Spinal cord (tissue), 10 donors: ENCODE data around the gene OR6C6. TPM values are rescaled to one million over a fixed set of nuclear protein-coding genes. Genes with fewer than 3 reads are reported as not detected.
A peak's percentile ranks its signal among the peaks of the same experiment; 100 is the strongest.
"Not testable (repeated sequence)": the region's sequence is repeated elsewhere in the genome, so short reads cannot be mapped to it uniquely, and the experiment has no call there.

ENCODE experiments used
- DNase-seq, 6 donors: peaks; one replicate each; pipeline versions ENCODE4 v3.0.0 to v3.0.0-alpha.2; 2013 to 2015; ENCODE audit warnings: low spot score in 6 of 6, low read depth in 4 of 6
- H3K27ac ChIP-seq: one replicate; pipeline ENCODE4 v1.5.1; 2013; ENCODE audit warnings: low read depth, low read length, control low read depth
- H3K27me3 ChIP-seq: one replicate; pipeline ENCODE4 v1.6.1; 2013; ENCODE audit warnings: low read length; ENCODE audit not compliant: control insufficient read depth, insufficient read depth
- H3K36me3 ChIP-seq: one replicate; pipeline ENCODE4 v1.6.1; 2013; ENCODE audit warnings: low read length; ENCODE audit not compliant: control insufficient read depth, insufficient read depth
- H3K4me1 ChIP-seq: one replicate; pipeline ENCODE4 v1.6.1; 2013; ENCODE audit warnings: low read length; ENCODE audit not compliant: control insufficient read depth, insufficient read depth
- H3K4me3 ChIP-seq: one replicate; pipeline ENCODE4 v1.5.1; 2013; ENCODE audit warnings: low read depth, low read length, control low read depth
- H3K9me3 ChIP-seq: one replicate; pipeline ENCODE4 v1.6.1; 2013; ENCODE audit warnings: low read length; ENCODE audit not compliant: control insufficient read depth, insufficient read depth
- WGBS: methylation state at CpG from one replicate; pipeline ENCODE4 v1.1.5; 2013; ENCODE audit warnings: missing lambda C conversion rate; ENCODE audit not compliant: insufficient coverage; 5-methylcytosine and 5-hydroxymethylcytosine counted together
- long read RNA-seq, 4 donors: transcript quantifications; one replicate each; lab custom pipeline, GENCODE V29; 2026
- polyA plus RNA-seq, 2 donors: library from polyadenylated mRNA; unstranded; fragments of 120-200 nt; gene quantifications; one replicate each; pipeline ENCODE4 v1.2.1, GENCODE V29; 2013; ENCODE audit not compliant: insufficient read length in 2 of 2
- total RNA-seq, 2 donors: library from RNA; depleted of rRNA in 1 of 2; stranded (reverse); fragments of 120-200 nt in 1 of 2; fragments of >200 nt in 1 of 2; gene quantifications; one replicate each; pipeline versions ENCODE4 v1.2.3 to v1.2.4, GENCODE V29; 2013 to 2014
- donor health status: healthy.

OR6C6 gene
- total RNA-seq, result not detected
- polyA plus RNA-seq, result under 1 TPM in 1 of 2 donors, not detected in 1; 0.17 TPM
- long read RNA-seq, donor 1, result 0 reads
- long read RNA-seq, donor 2, result 0 reads
- long read RNA-seq, donor 3, result 0 reads
- long read RNA-seq, donor 4, result 0 reads

DNA sequence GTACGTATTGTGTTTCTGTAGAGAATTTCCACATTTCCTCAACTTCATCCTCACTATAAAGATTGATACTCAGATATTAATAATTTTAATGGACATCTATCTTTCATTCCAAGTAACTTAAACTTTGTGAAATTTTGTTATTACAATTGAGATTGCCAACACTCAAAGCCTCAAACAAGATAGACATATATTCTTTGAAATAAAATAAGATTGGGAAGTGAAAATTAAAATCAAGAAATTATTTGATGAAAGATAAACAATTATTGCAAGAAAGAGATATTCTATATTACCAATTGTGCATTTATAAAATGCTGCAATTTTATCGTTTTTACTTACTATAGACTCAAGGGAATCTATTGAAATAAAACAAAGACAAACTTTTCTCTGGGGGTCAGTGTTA, at the start of gene OR6C6:
TSS of gene OR6C6 (minus strand) at position 101 of the 400 bp plus-strand sequence. CDS start 1,337 bp downstream, outside the sequence.
- H3K9me3 ChIP-seq, result no peaks in the 10 kb centered on the region
- no peaks in the 10 kb centered on the region for H3K4me1 ChIP-seq
- WGBS, result no CpG with 5 or more reads among the region's 2 CpGs
- DNase-seq, result peak in 1 of 6 donors; percentile 7
- no peaks in the 10 kb centered on the region for H3K36me3 ChIP-seq
- H3K27me3 ChIP-seq, result no peaks in the 10 kb centered on the region
- H3K4me3 ChIP-seq, result no peak within 1 kb of the TSS
- H3K27ac ChIP-seq, result no peak within 1 kb of the TSS

DNA sequence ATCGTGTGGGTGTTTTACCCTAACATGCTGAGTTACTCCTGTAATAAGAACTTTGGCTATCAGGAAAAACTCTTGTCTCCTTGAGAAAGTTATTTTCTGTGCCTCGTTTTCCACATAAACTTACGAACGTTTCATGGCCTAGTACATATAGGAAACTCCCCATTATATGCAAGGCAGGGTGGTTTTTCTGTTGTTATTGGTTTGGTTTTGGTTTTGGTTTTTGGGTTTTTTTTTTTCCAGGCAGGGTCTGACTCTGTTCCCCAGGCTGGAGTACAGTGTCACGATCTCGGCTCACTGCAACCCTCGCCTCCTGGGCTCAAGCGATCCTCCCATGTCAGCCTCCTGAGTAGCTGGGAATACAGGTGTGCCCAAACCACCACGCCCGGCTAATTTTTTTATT, 39.6 kb upstream of the OR6C6 start:
- H3K36me3 ChIP-seq, result no peaks in the 10 kb centered on the region
- 94% methylated on average over 7 of the region's 10 CpGs for WGBS
- no peak overlapping the region for H3K4me3 ChIP-seq
- no peaks in the 10 kb centered on the region for H3K4me1 ChIP-seq
- no peak overlapping the region for H3K27ac ChIP-seq
- no peak for DNase-seq
- no peaks in the 10 kb centered on the region for H3K9me3 ChIP-seq
- H3K27me3 ChIP-seq, result no peaks in the 10 kb centered on the region

DNA sequence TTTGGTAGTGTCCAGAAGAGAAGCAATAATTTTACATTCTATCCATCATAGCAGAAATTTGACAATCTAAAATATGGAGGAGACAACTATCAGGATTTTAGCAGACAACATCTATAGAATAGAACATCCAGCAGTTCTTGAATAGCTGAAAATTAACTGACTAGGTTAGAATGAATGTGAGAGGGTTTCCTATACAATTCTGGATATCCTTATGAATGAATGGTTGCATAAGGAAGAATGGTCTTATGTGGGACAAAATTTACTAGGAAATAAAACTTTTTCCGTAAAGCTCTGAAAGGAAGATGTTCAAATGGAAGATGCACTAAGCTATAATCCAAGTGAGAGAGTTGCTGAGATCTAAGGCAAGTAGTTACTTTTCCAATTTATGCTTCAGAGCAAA, 34.1 kb upstream of the OR6C6 start, which contains the start of gene OR6C3:
TSS of gene OR6C3 (plus strand) at position 301 of the 400 bp plus-strand sequence. CDS start 955 bp downstream, outside the sequence.
- no peak for DNase-seq
- no CpG with 5 or more reads among the region's 1 CpG for WGBS

DNA sequence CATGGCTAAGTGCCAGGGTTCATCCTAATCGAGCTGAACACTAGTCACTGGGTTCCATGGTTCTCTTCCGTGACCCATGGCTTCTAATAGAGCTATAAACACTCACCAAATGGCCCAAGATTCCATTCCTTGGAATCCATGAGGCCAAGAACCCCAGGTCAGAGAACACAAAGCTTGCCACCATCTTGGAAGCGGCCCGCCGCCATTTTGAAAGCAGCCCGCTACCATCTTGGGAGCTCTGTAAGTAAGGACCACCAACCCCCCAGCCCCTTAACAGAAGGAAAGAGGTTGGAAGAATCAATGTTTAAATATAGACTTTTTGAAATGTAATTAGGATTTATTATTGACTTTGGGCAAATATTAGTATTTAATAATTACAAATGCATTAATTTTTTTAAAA, 29.4 kb upstream of the OR6C6 start:
- H3K36me3 ChIP-seq, H3K9me3 ChIP-seq, H3K27ac ChIP-seq, H3K4me1 ChIP-seq, DNase-seq, H3K4me3 ChIP-seq, H3K27me3 ChIP-seq: not testable (repeated sequence)
- 83% methylated on average over 2 of the region's 6 CpGs for WGBS

More for the DNA sequence above, 34.1 kb upstream of the OR6C6 start, which contains the start of gene OR6C3:
- H3K4me3 ChIP-seq, result no peak within 1 kb of the TSS
- no peaks in the 10 kb centered on the region for H3K36me3 ChIP-seq
- no peak within 1 kb of the TSS for H3K27ac ChIP-seq
- no peaks in the 10 kb centered on the region for H3K27me3 ChIP-seq
- H3K4me1 ChIP-seq, result no peaks in the 10 kb centered on the region
- no peaks in the 10 kb centered on the region for H3K9me3 ChIP-seq

DNA sequence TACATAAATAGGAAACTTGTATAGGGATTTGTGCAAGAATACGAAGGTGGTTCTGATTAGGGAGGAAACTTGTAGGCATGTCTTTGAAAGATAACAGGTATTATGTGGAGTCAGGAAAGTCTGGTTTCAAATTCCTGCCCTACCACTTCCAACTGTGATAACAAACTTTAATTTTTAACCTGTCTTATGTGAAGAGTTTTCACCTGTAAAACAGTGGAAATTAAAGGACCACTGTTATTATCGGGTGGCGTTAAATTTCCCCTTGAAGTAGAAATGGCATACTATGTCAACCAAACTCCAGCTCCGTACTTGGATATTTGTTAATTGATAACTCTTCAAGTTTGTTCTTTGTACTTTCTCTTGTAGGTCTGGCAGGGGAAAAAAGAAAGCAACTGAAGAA, 23.8 kb upstream of the OR6C6 start:
- H3K36me3 ChIP-seq, result no peaks in the 10 kb centered on the region
- H3K4me1 ChIP-seq, result no peaks in the 10 kb centered on the region
- no peak overlapping the region for H3K27ac ChIP-seq
- no CpG with 5 or more reads among the region's 4 CpGs for WGBS
- H3K27me3 ChIP-seq, result no peaks in the 10 kb centered on the region
- DNase-seq, result no peak
- no peak overlapping the region for H3K4me3 ChIP-seq
- H3K9me3 ChIP-seq, result no peaks in the 10 kb centered on the region

DNA sequence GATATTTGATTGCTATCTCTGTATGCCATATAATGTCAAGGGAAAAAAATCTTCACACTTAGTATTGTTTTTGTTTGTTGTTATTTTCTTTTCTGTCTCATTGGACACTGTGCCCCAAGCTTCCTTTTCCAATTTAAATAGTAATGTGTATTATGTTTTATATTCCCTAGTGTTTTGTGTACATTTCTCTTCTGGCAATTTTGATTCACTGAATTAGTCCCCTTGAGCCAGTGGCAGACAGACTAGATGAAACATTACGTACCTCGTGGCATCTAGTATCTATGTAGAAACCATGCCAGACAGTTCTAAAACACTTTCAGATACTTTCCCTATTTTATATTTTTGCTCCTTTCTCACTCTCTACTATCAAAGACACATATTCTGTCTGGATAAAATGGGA, 17.7 kb upstream of the OR6C6 start, which contains the start of gene OR6C1:
TSS of gene OR6C1 (plus strand) at position 301 of the 400 bp plus-strand sequence. CDS start 6,257 bp downstream, outside the sequence.
- H3K27me3 ChIP-seq, result no peaks in the 10 kb centered on the region
- no peaks in the 10 kb centered on the region for H3K9me3 ChIP-seq
- no peaks in the 10 kb centered on the region for H3K4me1 ChIP-seq
- DNase-seq, result no peak
- H3K27ac ChIP-seq, result no peak within 1 kb of the TSS
- no CpG with 5 or more reads among the region's 2 CpGs for WGBS
- no peaks in the 10 kb centered on the region for H3K36me3 ChIP-seq
- no peak within 1 kb of the TSS for H3K4me3 ChIP-seq

DNA sequence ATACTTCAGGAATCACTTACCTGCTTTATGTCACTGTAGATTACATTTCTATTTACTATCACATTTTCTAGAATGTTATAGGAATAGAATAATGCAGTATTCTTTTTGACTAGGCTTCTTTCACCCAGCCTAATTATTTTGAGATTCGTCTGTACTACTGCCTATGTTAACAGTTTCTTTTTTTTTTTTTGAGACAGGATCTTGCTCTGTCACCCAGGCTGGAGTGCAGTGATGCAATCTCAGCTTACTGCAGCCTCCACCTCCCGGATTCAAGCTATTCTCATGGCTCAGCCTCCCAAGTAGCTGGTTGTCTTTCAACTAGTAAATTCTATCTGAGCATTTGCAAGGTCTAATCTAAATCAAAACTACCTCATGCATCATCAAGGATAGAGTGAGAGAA, 6.4 kb downstream of the OR6C6 start:
- Histone ChIP-seq H3K27me3 (no peaks in the 10 kb centered on the region), H3K9me3 (no peaks in the 10 kb centered on the region), H3K4me1 (no peaks in the 10 kb centered on the region), H3K4me3 (no peak overlapping the region), H3K36me3 (no peaks in the 10 kb centered on the region), H3K27ac (no peak overlapping the region)
- WGBS, result no CpG with 5 or more reads among the region's 2 CpGs
- no peak for DNase-seq

DNA sequence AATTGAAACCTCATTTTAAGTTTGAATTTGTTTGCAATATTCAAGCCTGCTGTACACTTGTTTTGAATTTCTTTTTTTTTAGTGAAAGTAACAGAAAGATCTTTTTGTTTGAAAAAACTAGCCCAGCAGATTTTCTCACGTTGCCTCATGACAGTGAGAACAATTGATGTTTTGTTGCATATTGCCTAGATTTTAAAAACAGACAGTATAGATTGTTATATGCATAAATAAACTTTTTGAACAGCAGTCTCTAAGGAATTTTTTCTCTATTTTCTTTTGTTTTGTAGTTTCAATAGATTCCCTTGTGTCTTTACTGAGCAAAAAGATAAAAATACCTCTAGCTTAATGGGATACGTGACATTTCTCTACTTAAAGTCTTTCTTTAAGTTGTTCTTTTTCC, 15.4 kb downstream of the OR6C6 start:
- no CpG with 5 or more reads among the region's 2 CpGs for WGBS
- no peaks in the 10 kb centered on the region for H3K27me3 ChIP-seq
- no peaks in the 10 kb centered on the region for H3K36me3 ChIP-seq
- H3K9me3 ChIP-seq, result no peaks in the 10 kb centered on the region
- no peak overlapping the region for H3K4me3 ChIP-seq
- DNase-seq, result peak in 1 of 6 donors; percentile 17
- H3K4me1 ChIP-seq, result no peaks in the 10 kb centered on the region
- no peak overlapping the region for H3K27ac ChIP-seq

DNA sequence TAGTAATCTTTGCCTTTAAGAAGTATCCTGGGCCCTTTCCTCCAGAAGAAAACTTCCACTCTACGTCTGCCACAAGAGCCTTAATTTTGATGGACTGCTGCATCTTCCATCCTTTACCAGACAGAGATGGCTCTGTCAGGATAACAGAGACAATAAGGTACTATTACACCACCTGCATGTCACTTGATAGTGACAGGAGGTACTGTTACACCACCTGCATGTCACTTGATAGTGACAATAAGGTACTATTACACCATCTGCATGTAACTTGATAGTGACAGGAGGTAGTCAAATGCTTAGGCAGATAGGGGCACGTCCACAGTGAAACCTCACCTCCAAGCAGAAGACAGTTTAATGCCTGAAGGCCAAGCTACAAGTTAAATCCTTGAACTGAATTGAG, 38.1 kb downstream of the OR6C6 start:
- H3K9me3 ChIP-seq, result no peaks in the 10 kb centered on the region
- H3K27me3 ChIP-seq, result no peaks in the 10 kb centered on the region
- no peaks in the 10 kb centered on the region for H3K36me3 ChIP-seq
- no peaks in the 10 kb centered on the region for H3K4me1 ChIP-seq
- H3K4me3 ChIP-seq, result no peak overlapping the region
- H3K27ac ChIP-seq, result no peak overlapping the region
- 80% methylated on average over 1 of the region's 2 CpGs for WGBS
- DNase-seq, result no peak

DNA sequence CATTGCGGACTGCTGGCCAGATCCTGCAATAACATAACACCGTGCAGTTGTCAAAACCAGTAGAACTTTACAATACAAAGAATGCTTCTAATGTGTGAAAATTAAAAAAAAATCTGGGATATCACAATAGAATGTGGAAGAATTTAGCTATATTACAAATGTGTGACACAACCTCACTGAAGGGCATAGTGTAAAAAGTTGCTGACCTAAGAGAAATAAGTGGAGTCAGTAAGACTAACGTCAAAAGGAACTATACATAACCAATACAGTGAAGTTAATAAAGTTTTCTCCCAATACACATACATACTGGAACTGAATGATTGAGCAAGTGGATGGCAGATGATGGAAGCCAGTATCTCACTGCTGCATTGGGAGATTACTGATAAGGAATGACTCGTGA, 39.5 kb downstream of the OR6C6 start:
- Histone ChIP-seq H3K9me3 (no peaks in the 10 kb centered on the region), H3K4me1 (no peaks in the 10 kb centered on the region), H3K4me3 (no peak overlapping the region), H3K27ac (no peak overlapping the region), H3K27me3 (no peaks in the 10 kb centered on the region), H3K36me3 (no peaks in the 10 kb centered on the region)
- no peak for DNase-seq
- no CpG with 5 or more reads among the region's 4 CpGs for WGBS
